Measurements from ENCODE around the gene NDUFS7. TPM values are rescaled to one million over a fixed set of nuclear protein-coding genes. Genes with fewer than 3 reads are reported as not detected.
A peak's percentile ranks its signal among the peaks of the same experiment; 100 is the strongest.
"Not testable (repeated sequence)": the region's sequence is repeated elsewhere in the genome, so short reads cannot be mapped to it uniquely, and the experiment has no call there.

Gene NDUFS7
- polyA plus RNA-seq, 3 donors = 40.1 to 50.2 (median 42.7) TPM

DNA sequence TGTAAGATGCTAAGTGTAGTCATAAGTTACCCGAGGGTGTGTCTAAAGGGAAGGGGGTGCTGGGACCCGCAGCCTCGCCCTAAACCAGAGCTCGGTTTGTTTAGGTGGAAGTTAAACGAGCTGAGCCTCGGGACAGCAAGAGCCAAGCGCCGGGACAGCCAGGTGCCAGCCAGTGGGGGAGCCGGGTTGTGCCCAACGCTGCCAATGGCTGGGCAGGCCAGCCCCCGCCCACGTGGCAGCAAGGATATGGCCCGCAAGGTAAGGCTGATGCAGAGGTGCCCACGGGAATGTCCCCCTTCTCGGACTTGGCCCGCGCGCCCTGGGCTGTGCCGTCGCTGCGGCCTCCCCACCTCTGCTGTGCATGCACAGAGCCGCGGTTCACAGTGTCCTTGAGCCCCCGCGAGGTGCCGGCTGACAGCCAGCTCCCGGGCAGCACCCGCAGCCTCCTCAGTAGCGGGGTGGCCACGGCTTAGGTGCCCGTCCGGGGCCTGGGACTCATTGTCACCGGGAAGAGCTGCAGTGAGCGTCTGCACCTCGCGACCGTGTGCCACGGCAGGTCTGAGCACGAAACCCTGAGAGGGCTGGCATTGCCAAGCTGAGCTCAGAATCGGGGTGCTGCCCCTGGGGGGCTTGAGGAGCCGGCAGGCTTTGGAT, 45.2 kb downstream of the NDUFS7 start:
- DNase-seq (ENCODE audit: low read depth in 3 of 3, low spot score in 2 of 3) = no peak

DNA sequence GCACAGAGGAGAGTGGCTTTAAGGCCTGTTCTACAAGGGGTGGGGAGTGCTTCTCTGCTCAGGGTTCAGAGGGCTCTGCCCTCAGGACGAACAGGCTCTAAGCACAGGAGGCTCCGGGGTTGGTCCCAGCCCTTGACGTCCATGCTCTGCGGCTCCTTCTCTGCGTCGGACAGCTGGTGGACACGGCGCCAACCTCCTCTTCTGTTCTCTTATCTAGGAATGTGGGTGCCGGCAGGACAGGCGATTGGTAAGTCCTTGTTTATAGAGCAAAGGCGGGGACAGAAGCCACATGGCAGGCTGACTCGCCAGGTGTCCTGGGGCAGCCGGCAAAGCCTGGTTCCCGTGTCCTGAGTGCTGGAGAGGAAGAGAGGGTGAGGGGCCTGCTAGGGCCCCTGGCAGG, 46.0 kb downstream of the NDUFS7 start:
- DNase-seq (ENCODE audit: low read depth in 3 of 3, low spot score in 2 of 3) = no peak

DNA sequence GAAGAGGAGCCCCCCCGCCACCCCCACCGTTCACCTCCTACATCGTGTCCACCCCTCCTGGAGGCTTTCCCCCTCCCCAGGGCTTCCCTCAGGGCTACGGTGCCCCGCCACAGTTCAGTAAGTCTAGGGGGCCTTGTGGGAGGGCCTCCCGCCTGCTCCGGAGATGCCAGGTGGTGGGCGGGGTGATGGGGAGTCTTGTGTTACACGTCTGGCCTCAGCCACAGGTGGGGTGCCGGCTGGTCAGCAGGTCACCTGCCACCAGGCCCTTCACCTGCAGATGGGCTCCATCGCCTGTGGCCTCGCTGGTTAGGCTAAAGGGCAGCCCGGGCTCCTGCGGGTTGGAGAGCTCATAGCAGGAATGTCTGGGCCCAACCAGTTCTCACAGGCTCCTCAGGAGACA, 46.5 kb downstream of the NDUFS7 start:
- no peak for DNase-seq (ENCODE audit: low read depth in 3 of 3, low spot score in 2 of 3)

DNA sequence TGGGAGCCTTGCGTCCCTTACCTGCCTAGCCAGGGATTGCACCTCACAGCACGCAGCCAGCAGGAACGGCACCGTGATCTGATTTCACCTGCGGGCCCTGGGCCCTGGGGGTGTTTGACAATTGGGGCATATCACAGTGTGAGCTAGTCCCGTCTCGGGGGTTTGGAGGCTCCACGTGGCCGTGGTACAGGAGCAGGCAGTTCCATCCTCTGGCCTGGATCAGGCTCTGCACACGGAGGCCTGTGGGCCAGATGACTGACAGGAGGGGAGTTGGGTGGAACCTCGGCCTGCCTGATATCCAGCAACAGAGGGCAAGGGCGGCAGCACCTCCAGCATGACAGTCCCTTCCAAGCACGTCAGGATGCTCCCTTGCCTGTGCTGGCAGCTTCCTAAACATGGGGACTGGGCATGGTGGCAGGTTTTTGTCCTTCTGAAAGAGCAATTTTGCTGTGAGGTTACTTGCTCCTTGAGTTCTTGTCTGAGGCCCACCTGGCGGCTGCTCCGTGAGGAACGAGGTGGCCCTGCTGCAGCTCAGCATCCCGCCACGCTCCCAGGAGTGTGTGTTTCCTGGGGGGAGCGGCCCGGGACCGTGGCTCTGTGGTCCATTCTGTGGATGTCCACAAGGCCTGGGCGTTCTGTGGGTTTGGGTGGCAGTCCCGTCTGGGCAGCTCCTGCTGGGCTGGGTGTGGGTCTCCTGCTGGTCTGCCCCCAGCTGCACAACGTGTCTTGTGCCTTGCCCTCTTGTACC, 48.2 kb downstream of the NDUFS7 start:
- no peak for DNase-seq (ENCODE audit: low read depth in 3 of 3, low spot score in 2 of 3)

DNA sequence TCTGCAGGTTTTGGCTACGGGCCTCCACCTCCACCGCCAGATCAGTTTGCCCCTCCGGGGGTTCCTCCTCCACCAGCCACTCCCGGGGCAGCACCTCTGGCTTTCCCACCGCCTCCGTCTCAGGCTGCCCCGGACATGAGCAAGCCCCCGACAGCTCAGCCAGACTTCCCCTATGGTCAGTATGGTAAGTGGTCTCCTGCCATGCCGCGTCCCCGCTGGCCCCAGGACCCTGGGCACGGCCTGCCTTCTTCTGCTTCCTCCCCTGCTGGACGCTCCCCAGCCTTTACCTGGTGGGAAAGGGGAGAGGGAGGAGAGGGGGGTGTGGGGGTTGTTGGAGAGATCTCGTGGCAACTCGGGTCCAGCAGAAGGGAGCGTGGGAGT, 48.8 kb downstream of the NDUFS7 start:
- no peak for DNase-seq (ENCODE audit: low read depth in 3 of 3, low spot score in 2 of 3)

DNA sequence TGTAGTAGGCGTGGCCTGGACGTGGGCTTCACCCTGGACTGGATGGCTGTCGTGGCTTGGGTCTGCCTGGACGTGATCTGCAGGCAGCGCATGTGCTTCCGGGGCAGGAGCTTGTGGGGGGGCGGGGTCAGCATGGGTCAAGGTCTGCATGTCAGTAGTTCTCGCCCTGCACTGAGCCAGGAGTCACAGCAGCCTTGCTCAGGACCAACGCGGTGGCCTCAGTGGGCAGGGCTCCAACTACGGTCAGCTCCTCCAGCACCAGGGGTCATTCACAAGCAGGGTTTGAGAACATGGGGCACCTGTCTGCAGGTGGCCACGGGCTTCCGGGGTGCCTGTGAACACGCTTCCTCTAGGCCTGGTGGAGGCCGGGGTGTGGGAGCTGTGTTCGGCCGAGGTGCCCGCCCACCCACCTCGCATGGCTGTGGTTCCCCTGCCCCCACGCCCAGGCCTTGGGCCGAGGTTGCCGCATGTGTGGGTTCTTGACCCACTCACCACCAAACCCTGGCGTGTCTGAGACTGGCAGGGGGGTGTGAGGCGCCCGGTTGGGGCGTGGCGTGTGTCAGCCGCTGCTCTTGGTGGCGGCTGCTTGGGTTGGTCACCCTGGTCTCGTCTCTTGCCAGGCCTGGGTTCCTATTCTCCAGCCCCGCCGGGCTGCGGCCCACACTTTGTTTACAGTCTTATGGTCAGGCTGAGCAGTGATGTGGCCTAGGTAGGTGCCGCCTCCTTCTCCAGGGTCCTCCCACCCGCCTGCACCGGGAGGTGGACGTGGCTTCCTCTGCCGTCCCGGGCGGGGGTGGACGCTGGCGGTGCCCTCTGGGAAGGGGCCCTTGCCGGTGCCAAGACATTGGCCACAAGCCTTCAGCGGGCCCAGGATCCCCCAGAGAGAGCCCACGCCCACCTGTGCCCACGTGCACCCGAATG, 49.7 kb downstream of the NDUFS7 start:
- no peak for DNase-seq (ENCODE audit: low read depth in 3 of 3, low spot score in 2 of 3)

DNA sequence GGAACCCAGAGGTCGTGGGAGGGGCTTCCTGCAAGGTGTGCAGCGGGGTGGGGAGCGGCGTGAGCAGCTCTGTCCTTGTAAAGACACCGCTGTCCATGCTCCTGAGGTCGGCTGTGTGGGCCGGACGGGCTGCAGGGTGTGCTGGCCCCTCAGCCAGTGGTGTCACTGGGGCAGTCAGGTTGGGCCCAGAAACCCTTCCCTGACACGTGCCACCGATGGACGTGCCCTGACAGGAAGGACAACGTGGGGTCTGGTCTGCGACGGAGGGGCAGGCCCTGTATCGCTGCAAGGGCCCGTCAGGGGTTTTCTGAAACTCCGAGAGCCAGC, 50.3 kb downstream of the NDUFS7 start:
- DNase-seq (ENCODE audit: low read depth in 3 of 3, low spot score in 2 of 3) = no peak

DNA sequence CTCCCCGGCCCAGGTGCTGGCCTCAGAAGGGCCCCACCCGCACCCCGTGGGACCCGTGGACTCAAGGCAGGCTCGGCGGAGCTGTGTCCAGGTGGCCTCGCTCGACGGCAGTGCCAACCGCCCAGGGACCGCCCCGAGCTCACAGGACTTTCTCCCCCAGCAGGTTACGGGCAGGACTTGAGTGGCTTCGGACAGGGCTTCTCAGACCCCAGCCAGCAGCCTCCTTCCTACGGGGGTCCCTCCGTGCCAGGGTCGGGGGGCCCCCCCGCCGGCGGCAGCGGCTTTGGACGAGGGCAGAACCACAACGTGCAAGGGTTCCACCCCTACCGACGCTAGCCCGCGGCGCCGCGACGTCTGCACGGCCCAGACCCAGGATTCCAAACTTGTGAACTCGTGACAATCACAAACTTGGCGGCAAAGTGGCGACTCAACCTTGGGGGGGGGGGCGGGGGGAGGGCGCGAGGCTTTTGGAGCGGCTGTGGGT, 50.9 kb downstream of the NDUFS7 start:
- DNase-seq (ENCODE audit: low read depth in 3 of 3, low spot score in 2 of 3) = no peak

DNA sequence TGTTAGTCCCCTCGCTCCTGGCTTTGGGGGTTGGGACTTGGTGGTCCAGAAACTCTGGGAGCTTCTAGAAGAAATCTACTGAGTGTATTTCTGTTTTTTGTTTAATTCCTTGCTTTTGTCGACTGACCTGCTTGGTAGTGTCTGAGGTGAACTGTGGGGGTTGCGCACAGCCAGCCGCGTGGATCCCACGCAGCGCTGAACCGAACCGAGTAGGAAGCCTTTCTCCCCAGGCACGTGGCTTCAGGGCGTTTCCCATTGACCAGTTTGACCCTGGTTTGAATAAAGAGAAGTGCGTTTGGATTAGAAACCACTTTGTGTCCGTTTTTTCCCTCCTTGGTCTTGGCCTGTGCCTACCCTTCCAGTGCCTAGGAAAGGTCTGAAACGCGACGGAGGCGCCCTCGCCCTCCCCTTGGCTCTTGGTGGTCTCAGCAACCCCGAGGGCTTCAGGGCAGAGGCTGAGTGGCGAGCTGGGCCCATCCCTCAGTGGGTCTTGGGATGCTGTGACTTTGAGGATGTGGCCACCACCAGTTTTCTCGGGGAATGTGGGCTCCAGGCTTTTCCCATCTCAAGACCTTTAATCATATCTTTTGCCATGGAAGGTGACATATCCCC, 51.8 kb downstream of the NDUFS7 start:
- no peak for DNase-seq (ENCODE audit: low read depth in 3 of 3, low spot score in 2 of 3)

DNA sequence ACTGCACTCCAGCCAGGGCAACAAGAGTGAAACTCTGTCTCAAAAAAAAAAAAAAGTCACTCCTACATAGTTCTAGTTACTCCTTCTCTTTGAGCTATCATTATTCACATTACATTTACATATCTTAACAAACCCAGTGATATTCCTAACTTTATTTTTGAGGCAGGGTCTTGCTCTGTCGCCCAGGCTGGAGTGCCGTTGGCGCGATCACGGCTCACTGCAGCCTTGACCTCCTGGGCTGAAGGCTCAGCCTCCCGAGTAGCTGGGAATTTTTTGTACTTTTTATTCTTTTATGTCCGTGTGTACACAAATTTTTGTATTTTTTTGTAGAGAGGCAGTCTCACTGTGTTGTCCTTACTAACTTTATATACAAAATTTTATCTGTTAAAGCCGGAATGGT, 53.9 kb downstream of the NDUFS7 start:
- DNase-seq (ENCODE audit: low read depth in 3 of 3, low spot score in 2 of 3) = no peak

DNA sequence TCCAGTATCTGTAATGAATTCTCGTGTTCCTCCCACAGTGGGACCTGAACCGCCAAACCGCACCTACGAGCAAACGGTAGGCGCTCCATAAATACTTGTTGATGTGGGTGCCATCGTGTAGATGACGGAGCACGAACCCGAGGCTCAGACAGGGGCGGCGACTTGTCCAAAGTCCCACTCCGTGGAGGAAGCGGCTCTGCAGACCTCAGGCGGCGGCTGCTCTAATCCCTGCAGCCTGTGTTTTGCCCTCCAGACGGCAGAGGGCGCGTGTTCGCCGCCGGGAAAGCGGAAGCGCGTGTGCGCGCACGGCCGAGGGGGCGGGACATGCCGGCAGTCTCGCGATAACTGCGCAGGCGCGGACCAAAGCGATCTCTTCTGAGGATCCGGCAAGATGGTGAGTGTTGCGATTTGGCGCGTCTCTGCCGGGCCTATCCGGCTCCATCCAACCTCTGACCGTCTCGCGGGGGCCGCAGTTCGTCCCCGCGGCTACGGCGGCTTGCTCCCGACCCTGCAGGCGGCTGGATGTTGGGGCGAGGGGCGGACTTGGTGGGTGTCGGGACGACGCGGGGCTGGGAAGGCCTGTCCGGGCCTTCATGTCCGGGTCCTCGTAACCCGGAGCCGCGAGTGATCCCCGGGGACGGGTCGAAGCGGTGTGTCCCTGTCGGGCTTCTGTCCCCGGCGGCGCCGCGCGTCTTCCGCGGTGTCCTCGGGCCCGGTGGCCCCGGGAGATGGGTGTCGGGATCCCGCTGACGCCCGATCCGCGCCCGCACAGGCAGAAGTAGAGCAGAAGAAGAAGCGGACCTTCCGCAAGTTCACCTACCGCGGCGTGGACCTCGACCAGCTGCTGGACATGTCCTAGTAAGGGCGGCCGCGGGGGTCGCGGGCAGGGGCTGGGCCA, 54.6 kb downstream of the NDUFS7 start, which contains the start of gene RPS15:
TSS of gene RPS15 (plus strand) at position 362 of the 898 bp plus-strand sequence. CDS start at position 392, 30 bp downstream.
- DNase-seq (ENCODE audit: low read depth in 3 of 3, low spot score in 2 of 3) = peak; percentile 91 to 94 (median 93)

DNA sequence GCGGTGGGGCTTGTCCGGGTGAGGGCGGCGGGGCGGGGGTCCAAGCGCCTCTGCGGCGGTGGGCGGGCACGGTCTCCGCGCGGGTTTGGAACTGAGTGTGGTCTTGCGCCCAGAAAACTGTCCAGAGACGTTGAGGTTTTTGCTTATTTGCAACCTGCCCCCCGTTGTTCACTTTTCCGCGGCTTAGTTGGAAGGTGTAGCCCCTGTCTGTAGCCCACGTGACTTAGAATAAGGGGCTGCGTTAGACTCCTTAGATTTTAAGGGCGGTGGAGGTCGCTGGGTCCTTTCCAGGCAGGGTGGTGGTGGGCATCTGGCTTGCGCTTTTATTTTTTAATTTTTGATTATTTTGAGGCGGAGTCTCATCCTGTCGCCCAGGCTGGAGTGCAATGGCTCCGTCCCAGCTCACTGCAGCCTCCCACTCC, 55.2 kb downstream of the NDUFS7 start:
- DNase-seq (ENCODE audit: low read depth in 3 of 3, low spot score in 2 of 3) = no peak

DNA sequence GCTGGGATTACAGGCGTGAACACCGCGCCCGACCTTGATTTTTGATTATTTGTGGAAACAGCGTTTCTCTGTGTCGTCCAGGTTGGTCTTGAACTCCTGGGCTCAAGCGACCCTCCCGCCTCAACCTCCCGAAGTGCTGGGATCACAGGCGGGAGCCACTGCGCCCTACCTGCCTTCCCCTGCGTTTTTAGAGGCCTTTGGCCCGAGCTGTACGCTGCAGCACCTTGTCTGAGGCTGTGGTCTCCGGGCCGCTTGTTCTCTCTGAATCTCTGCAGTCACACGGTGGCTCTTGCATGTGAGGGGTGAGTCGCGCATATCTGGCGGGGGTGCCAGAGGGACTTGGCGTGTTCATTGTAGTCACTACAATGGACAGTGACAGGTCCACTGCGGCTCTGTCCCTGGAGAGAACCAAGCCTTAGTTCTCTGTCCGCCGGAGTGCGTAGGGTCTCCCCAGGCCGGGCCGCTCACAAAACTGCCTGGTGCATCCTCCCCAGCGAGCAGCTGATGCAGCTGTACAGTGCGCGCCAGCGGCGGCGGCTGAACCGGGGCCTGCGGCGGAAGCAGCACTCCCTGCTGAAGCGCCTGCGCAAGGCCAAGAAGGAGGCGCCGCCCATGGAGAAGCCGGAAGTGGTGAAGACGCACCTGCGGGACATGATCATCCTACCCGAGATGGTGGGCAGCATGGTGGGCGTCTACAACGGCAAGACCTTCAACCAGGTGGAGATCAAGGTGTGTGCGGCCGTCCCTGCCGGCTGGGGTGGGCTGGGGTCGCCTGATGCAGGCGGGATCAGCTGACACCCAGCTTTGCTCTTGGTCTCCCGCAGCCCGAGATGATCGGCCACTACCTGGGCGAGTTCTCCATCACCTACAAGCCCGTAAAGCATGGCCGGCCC, 56.1 kb downstream of the NDUFS7 start:
- DNase-seq (ENCODE audit: low read depth in 3 of 3, low spot score in 2 of 3) = not testable (repeated sequence)

DNA sequence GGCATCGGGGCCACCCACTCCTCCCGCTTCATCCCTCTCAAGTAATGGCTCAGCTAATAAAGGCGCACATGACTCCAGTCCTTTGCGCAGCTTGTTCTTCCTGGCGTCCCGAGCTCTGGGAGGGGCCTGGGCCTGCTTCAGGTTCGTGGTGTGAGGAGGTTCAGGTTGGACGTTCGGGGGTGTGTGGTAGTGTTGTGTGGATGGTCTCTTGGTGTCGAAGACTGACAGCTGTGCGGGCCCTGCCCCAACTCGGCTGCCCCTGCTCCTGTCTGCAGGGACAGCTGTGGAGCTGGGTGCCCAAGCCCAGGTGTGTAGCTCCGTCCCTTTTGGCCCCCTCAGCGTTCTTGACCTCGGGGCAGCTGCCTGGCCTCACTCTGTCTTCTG, 56.7 kb downstream of the NDUFS7 start:
- DNase-seq (ENCODE audit: low read depth in 3 of 3, low spot score in 2 of 3) = no peak

DNA sequence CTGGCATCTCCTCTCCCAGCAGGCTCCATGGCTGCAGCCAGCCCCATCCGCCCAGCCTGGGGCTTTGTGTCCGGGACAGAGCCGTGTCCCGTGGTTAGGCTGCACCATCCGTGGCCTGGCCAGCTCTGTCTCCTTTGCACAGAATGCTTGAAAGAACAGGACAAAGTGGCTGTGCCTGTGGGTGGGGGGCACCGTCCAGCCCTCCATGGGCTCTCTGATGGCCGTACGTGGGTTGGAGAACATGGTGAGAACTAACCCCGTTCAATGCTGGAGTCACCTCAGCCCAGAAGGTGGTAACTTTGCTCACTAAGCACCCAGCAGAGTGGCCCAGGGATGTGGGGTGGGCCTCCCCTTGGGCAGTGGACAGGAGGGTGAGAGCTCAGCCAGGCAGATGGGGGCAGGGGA, 57.3 kb downstream of the NDUFS7 start:
- DNase-seq (ENCODE audit: low read depth in 3 of 3, low spot score in 2 of 3) = no peak

DNA sequence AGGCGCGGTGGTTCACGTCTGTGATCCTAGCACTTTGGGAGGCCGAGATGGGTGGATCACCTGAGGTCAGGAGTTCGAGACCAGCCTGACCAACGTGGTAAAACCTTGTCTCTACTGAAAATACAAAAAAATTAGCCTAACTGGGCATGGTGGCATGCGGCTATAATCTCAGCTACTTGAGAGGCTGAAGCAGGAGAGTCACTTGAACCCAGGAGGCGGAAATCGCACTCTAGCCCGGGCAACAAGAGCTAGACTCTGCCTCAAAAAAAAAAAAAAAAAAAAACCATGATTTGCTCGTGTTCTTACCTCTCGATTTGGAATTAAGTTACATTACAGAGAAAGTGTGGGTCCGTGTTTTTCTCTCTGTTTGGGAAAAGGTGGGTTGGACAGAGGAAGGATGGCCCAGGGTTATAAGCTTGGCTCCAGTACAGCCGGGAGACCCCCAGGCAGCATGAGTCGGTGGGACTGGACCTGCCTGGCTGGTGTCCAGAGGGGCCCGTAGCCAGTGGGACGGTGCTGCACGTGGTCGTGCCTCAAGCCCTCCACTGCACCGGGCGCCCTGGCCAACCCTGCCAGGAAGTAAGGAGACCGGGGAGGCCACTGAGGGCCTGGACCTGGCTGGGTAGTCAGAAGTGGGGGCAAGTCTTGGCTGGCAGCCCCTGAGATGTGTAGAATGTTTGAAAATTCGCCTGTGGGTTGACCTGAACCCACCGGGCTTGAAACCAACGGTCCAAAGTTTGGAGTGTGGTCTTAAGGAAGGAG, 58.2 kb downstream of the NDUFS7 start:
- DNase-seq (ENCODE audit: low read depth in 3 of 3, low spot score in 2 of 3) = no peak

Measured in right renal cortex interstitium (tissue), 3 donors.